ENCODE data around the gene RAF1.

The RAF1 gene

DNA sequence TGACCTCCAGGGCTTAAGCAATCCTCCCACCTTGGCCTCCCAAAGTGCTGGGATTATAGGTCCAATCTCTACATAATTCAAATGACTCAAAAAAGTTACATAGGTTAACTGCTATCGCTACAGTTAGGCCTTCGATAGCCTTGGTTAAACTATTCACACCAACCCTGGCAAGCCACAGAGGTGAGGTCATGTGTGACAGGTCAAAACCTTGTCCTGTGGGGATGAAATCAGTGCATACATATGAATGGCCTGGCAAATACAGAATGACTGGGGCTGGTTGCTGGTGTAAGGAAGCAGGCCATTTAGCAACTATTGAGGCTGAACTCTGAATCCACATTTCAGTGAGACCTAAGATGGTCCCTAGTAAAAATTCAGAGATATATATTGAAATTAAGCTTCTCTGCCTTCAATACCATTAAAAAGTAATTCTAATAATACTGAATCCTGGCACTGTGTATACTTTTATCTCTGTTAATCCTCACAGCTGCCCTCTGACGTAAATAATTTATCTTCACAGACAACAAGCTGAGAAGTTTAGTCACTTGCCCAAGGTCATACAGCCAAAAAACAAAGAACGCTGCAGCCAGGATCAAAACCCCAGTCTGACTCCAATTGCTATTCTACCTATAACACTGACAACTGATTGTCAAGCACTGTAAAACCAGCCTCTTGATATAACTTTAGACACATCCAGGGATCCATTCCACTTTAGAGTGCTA is 71.8 kb downstream of the RAF1 start:
- in situ Hi-C loops (cut with HindIII; ENCODE audit: low sequenced_read_pairs): no loop called here
- DNase-seq (ENCODE audit: low read depth): no peak
- no peak overlapping the region for H3K4me3 ChIP-seq (ENCODE audit: low read depth, low read length)
- no peak for TF ChIP-seq CTCF (IDR thresholded peaks at IDR 0.05; ENCODE audit: low read depth, low read length, missing control alignments)

- in situ Hi-C loops (cut with HindIII; ENCODE audit: low sequenced_read_pairs): no loop called here
- DNase-seq (ENCODE audit: low read depth): no peak
- H3K4me3 ChIP-seq (ENCODE audit: low read depth, low read length): no peak overlapping the region
- TF ChIP-seq CTCF (IDR thresholded peaks at IDR 0.05; ENCODE audit: low read depth, low read length, missing control alignments): no peak
Measured at GRCh38 chr3:12591456-12591855, 72.5 kb downstream of the RAF1 start.

DNA sequence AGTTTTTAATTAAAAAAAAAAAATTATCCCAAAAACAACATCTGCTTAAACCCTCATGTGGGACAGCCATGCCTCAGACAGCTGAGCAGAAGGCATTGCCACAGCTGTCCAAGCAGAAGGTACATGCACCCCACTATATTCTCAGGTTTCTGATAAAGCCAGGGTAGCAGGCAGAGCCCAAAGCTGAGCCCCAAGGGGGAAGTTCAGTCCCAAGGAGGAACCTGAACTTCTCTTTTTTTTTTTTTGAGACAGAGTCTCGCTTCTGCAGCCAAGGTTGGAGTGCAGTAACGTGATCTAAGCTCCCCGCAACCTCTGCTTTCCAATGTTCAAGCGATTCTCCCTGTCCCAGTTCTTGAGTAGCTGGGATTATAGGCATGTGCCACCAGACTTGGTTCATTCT is 73.8 kb downstream of the RAF1 start:
- DNase-seq (ENCODE audit: low read depth): no peak
- no peak for TF ChIP-seq CTCF (IDR thresholded peaks at IDR 0.05; ENCODE audit: low read depth, low read length, missing control alignments)
- no peak overlapping the region for H3K4me3 ChIP-seq (ENCODE audit: low read depth, low read length)
- in situ Hi-C loops (cut with HindIII; ENCODE audit: low sequenced_read_pairs): no loop called here

GRCh38 chr3:12588039-12589009 is 75.6 kb downstream of the RAF1 start:
- in situ Hi-C loops (cut with HindIII; ENCODE audit: low sequenced_read_pairs): no loop called here
- no peak for TF ChIP-seq CTCF (IDR thresholded peaks at IDR 0.05; ENCODE audit: low read depth, low read length, missing control alignments)
- H3K4me3 ChIP-seq (ENCODE audit: low read depth, low read length): no peak overlapping the region
- no peak for DNase-seq (ENCODE audit: low read depth)

DNA sequence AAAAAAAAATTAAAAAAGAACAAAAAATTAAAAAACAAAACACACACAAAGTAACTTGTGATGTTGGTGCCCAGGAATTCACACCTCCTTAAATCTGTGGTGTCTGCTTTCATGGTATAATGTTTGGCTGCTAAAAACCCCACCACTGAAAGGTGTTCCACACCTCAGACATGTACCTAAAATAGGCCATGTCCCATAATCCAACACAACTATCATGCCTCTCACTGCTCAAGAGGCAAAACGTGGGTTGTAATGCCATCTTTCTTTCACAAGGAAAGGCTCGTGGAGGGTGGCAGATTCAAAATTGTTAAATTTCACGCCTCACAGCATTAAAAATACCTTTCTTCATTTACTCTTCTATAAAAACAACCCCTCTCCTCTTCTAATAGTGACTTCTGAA is 77.5 kb downstream of the RAF1 start:
- no peak for TF ChIP-seq CTCF (IDR thresholded peaks at IDR 0.05; ENCODE audit: low read depth, low read length, missing control alignments)
- DNase-seq (ENCODE audit: low read depth): no peak
- H3K4me3 ChIP-seq (ENCODE audit: low read depth, low read length): no peak overlapping the region
- in situ Hi-C loops (cut with HindIII; ENCODE audit: low sequenced_read_pairs): no loop called here

- in situ Hi-C loops (cut with HindIII; ENCODE audit: low sequenced_read_pairs): no loop called here
- H3K4me3 ChIP-seq (ENCODE audit: low read depth, low read length): no peak overlapping the region
- TF ChIP-seq CTCF (IDR thresholded peaks at IDR 0.05; ENCODE audit: low read depth, low read length, missing control alignments): no peak
- DNase-seq (ENCODE audit: low read depth): no peak
Measured at GRCh38 chr3:12585970-12586369, 77.9 kb downstream of the RAF1 start.
